Brain microvascular endothelial cell (primary cell): ENCODE results near the gene SLC23A3.
A peak's percentile ranks its signal among the peaks of the same experiment; 100 is the strongest.

ENCODE experiments used
- DNase-seq: peaks from one replicate; pipeline ENCODE4 v3.0.0-alpha.2; 2020
- H3K27ac ChIP-seq: fragments of 250-450 bp; sonication (Bioruptor Pico); 2 replicates; pipeline ENCODE4 v1.5.1; 2020; ENCODE audit warnings: mild to moderate bottlenecking, moderate library complexity
- H3K27me3 ChIP-seq: fragments of 250-450 bp; sonication (Bioruptor Pico); replicated peaks from 2 replicates; pipeline ENCODE4 v1.5.1; 2020; ENCODE audit warnings: mild to moderate bottlenecking
- H3K36me3 ChIP-seq: fragments of 250-450 bp; sonication (Bioruptor Pico); replicated peaks from 2 replicates; pipeline ENCODE4 v1.5.1; 2020; ENCODE audit warnings: mild to moderate bottlenecking
- H3K4me3 ChIP-seq: 2 replicates; pipeline ENCODE4 v1.5.1; 2011; ENCODE audit warnings: low read depth, mild to moderate bottlenecking, control low read depth, low read length, moderate library complexity
- in situ Hi-C: cut with HindIII; loops from 2 replicates; pipeline ENCODE4 v1.10.0; 2017; ENCODE audit warnings: low sequenced_read_pairs, low pct_ligation_motif_present
- TF ChIP-seq, protein P1 (sequence below): IDR thresholded peaks from 2 replicates; pipeline ENCODE4 v1.5.1; 2011; ENCODE audit warnings: low read depth, mild to moderate bottlenecking, moderate library complexity, low read length, control low read depth, inconsistent platforms; ENCODE audit errors: missing control alignments

The SLC23A3 gene, protein sequence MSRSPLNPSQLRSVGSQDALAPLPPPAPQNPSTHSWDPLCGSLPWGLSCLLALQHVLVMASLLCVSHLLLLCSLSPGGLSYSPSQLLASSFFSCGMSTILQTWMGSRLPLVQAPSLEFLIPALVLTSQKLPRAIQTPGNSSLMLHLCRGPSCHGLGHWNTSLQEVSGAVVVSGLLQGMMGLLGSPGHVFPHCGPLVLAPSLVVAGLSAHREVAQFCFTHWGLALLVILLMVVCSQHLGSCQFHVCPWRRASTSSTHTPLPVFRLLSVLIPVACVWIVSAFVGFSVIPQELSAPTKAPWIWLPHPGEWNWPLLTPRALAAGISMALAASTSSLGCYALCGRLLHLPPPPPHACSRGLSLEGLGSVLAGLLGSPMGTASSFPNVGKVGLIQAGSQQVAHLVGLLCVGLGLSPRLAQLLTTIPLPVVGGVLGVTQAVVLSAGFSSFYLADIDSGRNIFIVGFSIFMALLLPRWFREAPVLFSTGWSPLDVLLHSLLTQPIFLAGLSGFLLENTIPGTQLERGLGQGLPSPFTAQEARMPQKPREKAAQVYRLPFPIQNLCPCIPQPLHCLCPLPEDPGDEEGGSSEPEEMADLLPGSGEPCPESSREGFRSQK

DNA sequence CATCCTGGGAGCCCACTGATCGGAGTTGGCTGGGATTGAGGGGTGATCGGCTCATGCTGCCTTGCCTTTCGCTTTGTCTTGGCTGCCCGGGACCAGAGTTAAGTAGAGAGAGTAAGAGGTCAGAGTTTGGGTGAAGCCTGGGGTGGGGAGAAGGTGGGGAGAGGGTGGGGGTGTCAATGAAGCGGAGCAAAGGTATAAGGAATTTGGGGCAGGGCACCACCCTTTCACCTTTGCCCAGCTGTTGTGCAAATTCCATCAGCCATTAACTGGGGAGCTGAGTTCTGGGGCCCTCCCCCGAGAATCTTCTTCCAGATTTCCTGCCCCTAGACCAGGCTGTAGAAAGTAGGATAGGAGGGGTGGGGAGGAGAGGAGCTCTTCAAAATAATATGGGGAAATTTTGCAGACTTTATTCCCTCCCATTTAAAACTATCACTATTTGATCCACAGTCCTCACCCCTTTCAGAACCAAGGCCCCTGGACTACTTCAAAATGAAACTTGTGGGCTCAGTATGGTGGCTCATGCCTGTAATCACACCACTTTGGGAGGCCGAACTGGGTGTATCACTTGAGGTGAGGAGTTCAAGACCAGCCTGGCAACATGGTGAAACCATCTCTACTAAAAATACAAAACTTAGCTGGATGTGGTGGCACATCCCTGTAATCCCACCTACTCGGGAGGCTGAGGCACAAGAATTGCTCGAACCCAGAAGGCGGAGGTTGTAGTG lies at the start of gene SLC23A3:
SLC23A3 (minus strand) TSS at position 100 of the 725 bp plus-strand sequence; CDS start at position 55, 45 bp downstream.
- TF ChIP-seq, protein P1, sequence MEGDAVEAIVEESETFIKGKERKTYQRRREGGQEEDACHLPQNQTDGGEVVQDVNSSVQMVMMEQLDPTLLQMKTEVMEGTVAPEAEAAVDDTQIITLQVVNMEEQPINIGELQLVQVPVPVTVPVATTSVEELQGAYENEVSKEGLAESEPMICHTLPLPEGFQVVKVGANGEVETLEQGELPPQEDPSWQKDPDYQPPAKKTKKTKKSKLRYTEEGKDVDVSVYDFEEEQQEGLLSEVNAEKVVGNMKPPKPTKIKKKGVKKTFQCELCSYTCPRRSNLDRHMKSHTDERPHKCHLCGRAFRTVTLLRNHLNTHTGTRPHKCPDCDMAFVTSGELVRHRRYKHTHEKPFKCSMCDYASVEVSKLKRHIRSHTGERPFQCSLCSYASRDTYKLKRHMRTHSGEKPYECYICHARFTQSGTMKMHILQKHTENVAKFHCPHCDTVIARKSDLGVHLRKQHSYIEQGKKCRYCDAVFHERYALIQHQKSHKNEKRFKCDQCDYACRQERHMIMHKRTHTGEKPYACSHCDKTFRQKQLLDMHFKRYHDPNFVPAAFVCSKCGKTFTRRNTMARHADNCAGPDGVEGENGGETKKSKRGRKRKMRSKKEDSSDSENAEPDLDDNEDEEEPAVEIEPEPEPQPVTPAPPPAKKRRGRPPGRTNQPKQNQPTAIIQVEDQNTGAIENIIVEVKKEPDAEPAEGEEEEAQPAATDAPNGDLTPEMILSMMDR, result no peak
- Histone ChIP-seq H3K27ac (no peak within 1 kb of the TSS), H3K36me3 (peaks cover 16% of the 10 kb centered on the region), H3K4me3 (no peak within 1 kb of the TSS), H3K27me3 (no peaks in the 10 kb centered on the region)
- DNase-seq, result no peak
- in situ Hi-C loops, result no loop called here

DNA sequence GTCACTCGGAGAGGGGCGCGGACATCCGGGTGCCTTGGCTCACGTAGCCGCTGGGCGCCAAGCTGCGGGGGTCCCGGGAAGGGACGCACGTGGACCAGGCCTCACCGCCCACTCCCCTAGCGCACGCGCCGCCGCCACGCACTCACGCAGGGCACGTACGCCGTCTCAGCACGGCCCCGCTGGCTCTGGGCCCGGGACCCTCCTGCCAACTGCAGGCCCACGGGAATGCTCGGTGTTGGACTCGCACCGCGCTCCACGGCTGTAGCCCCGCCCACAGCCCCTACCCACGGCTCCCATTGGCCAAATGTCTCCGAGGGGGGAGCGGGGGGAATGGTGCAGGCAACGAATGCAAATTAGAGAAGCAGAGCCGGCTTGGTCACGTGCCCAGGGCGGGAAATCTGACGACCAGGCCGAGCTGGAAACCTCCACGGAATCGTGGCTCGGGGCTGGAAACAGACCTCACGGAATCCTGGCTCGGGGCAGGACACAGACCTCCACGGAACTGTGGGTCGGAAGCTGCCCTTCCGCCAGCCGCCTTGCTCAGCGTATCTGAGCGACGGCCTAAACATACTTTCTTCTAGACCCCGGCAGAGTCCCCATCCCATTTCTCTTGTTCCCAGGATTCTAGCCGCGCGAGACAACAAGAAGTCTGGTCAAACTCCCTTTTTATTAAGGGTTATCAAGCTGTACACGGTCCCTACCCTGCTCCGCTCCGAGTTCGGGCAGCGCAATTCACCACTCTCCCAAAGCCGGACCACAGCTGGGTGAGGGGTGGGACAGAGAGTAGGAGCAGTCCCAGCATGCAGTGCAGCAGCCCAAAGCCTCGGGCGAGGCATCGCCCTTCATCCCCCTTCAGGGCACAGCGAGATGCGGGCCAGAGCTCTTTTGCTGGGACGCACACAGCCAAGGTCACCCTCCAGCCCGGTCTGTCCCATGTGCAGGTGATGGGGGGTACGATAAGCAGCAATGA lies 49.2 kb upstream of the SLC23A3 start, which contains the start of gene ABCB6:
ABCB6 (minus strand) TSS at position 227 of the 970 bp plus-strand sequence. CDS start 285 bp downstream, outside the sequence.
- in situ Hi-C loops, result no loop called here
- Histone ChIP-seq H3K36me3 (peaks cover 35% of the 10 kb centered on the region), H3K27me3 (no peaks in the 10 kb centered on the region), H3K4me3 (peak within 1 kb of the TSS; percentile 64), H3K27ac (peak within 1 kb of the TSS; percentile 79)
- TF ChIP-seq, protein P1, result no peak
- peak; percentile 91 for DNase-seq

DNA sequence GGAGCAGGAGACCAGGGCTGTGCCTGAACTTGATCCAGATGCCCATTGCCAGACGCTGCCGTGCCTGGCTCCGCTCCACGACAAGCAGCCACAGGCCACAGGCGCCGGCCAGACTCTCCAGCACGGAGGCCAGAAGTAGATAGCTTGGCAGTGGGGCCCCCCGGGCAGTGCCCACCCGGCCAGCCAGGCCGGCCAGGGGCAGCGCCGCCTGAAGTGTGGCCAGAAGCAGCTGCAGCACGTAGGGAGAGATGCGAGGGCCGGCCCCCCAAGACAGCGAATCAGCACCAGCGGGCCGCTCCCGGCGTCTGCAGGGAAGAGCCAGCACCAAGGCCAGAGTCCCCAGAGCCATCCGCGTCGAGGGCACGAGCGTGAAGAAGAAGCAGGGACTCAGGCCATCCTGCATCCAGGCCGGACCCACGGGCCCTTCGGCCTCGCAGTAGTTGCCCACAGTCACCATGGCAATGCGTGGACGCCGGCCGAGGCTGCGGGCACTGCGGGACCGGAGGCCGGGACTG lies 48.4 kb upstream of the SLC23A3 start:
- peak overlapping the region; percentile 64 for H3K4me3 ChIP-seq
- TF ChIP-seq, protein P1, result no peak
- peak; percentile 75 for DNase-seq
- H3K36me3 ChIP-seq, result peaks cover 28% of the 10 kb centered on the region
- in situ Hi-C loops, result no loop called here
- H3K27me3 ChIP-seq, result no peaks in the 10 kb centered on the region
- H3K27ac ChIP-seq, result peak overlapping the region; percentile 79

DNA sequence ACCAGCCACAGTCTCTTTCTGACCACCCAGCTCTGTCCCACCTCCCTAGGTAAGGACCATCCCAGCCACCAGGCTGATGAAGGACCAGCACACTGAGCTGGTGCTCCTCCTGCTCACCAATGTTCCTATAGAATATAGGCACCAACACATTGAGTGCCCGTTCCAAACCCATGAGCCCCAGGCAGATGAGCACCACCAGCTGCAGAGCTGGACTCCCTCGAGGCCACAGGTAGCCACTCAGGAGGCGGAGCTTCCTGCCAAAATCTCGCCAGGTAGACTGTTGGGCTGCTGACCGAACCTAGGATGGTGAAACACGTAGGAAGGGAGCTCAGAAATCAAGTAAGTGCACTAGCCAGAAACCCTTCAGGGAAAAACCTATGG lies 46.7 kb upstream of the SLC23A3 start:
- Histone ChIP-seq H3K27ac (no peak overlapping the region), H3K4me3 (no peak overlapping the region), H3K36me3 (peaks cover 15% of the 10 kb centered on the region), H3K27me3 (no peaks in the 10 kb centered on the region)
- TF ChIP-seq, protein P1, result no peak
- in situ Hi-C loops, result no loop called here
- no peak for DNase-seq
